Panc1 (cell line): ENCODE data around the gene DLGAP5. TPM values are rescaled to one million over a fixed set of nuclear protein-coding genes. Genes with fewer than 3 reads are reported as not detected.

Experiments used
- ATAC-seq: fragments of 200-7000 bp; cut with Tn5 transposase; 2 replicates; pipeline ENCODE4 v1.9.1; 2020; ENCODE audit warnings: mild to moderate bottlenecking, moderate library complexity
- BruUV-seq: library from RNA; stranded (reverse); fragments of 400-500 nt; replicated peaks from 2 replicates; lab custom pipeline; 2021; lab: Mats Ljungman, UMichigan
- CTCF ChIA-PET: fragments of 300-600 bp; sonication (Branson Sonifier 250); formaldehyde crosslinking; loops from one replicate; lab custom pipeline; 2022; ENCODE audit warnings: antibody characterized with exemption; lab: Charles Lee
- POLR2A ChIA-PET: fragments of 300-600 bp; sonication (Branson Sonifier 250); formaldehyde crosslinking; loops from one replicate; lab custom pipeline; 2022; ENCODE audit warnings: antibody characterized with exemption; lab: Charles Lee
- DNase-seq: peaks from one replicate; pipeline ENCODE4 v3.0.0-alpha.2; 2010; ENCODE audit warnings: low read depth, low spot score
- H3K27ac ChIP-seq: 2 replicates; pipeline ENCODE4 v1.5.1; 2011; ENCODE audit warnings: mild to moderate bottlenecking, low read length, inconsistent platforms
- H3K27me3 ChIP-seq: fragments of 200-500 bp; sonication (Bioruptor generic); 2 replicates; pipeline ENCODE4 v1.6.0; 2014; ENCODE audit warnings: low read length, inconsistent platforms; ENCODE audit not compliant: control insufficient read depth, insufficient read depth
- H3K36me3 ChIP-seq: fragments of 200-500 bp; sonication (Bioruptor generic); 2 replicates; pipeline ENCODE4 v1.5.1; 2014; ENCODE audit warnings: inconsistent platforms, mild to moderate bottlenecking, low read length, moderate library complexity; ENCODE audit not compliant: control insufficient read depth, insufficient read depth
- H3K4me1 ChIP-seq: 2 replicates; pipeline ENCODE4 v1.5.1; 2011; ENCODE audit warnings: inconsistent platforms, mild to moderate bottlenecking, low read length, moderate library complexity; ENCODE audit not compliant: control insufficient read depth, insufficient read depth
- H3K4me3 ChIP-seq, 2 experiments: 2 replicates each; pipeline ENCODE4 v1.5.1; 2011 to 2012; ENCODE audit warnings: low read depth in 2 of 2, low read length in 2 of 2, mild to moderate bottlenecking in 2 of 2, inconsistent platforms in 1 of 2, moderate library complexity in 1 of 2
- H3K9me3 ChIP-seq: fragments of 200-500 bp; sonication (Bioruptor generic); 2 replicates; pipeline ENCODE4 v1.5.1; 2014; ENCODE audit warnings: low read depth, mild to moderate bottlenecking, inconsistent platforms, low read length, moderate library complexity; ENCODE audit not compliant: control insufficient read depth, insufficient read depth
- POLR2AphosphoS5 ChIP-seq: IDR thresholded peaks from 2 replicates; pipeline ENCODE4 v1.6.1; 2012; ENCODE audit warnings: mild to moderate bottlenecking, low read depth, low read length, moderate library complexity
- SIN3A ChIP-seq: IDR thresholded peaks from 2 replicates; pipeline ENCODE4 v1.6.1; 2012; ENCODE audit warnings: low read depth, mild to moderate bottlenecking, low read length, moderate library complexity, borderline replicate concordance; ENCODE audit not compliant: insufficient read depth
- TCF7L2 ChIP-seq: IDR thresholded peaks from 2 replicates; pipeline ENCODE4 v1.6.1; 2011; ENCODE audit warnings: mild to moderate bottlenecking, low read depth, low read length, inconsistent platforms
- in situ Hi-C: cut with HindIII; loops from 2 replicates; pipeline ENCODE4 v1.10.0; 2016; ENCODE audit warnings: low sequenced_read_pairs, low pct_unique_long_range_greater_than_20kb
- intact Hi-C: fragments of 100-400 bp; cut with micrococcal nuclease; formaldehyde crosslinking; loops from one replicate; pipeline ENCODE4 v1.10.0; 2022; ENCODE audit not compliant: unreplicated experiment
- total RNA-seq: library from RNA; stranded (reverse); gene quantifications from one replicate; pipeline ENCODE4 v1.2.1, GENCODE V29; 2021; ENCODE audit not compliant: unreplicated experiment
- TF ChIP-seq, protein P1 (sequence below): fragments of 450-650 bp; IDR thresholded peaks from 2 replicates; pipeline ENCODE4 v1.5.1; 2017; ENCODE audit warnings: mild to moderate bottlenecking
- TF ChIP-seq, protein P2 (sequence below), 2 experiments: IDR thresholded peaks; 2 replicates each; pipeline ENCODE4 v1.6.1; 2011 to 2012; ENCODE audit warnings: low read depth in 2 of 2, control low read depth in 1 of 2, low read length in 1 of 2, mild to moderate bottlenecking in 1 of 2, moderate library complexity in 1 of 2; ENCODE audit not compliant: insufficient read depth in 1 of 2

The DLGAP5 gene
- total RNA-seq, 1 experiment from 2014 or later = 48.7 TPM

DNA sequence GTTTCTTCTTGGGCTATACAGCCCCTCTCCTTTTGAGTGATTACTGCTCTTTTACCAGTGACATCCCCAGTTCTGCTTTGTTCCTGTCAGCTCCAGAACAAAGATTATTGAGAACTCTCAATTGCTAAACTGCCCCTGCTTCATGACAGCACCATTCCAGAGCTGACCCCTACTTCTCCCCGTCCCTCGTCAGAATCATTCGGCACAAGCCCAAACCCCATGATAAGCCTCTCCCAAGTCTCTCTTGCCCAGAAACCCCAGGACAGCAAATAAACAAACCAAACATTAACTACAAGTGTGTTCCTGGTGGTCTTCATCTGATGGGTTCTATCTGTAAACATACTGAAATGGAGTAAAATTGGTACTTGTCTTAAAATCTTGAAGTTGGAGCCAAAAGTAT lies 9.3 kb upstream of the DLGAP5 start:
- CTCF ChIA-PET = interaction anchor here (0.6 kb wide), 1 partner anchor 111 kb away, joined by 4 read pairs; no protein-coding TSS in a partner anchor
- POLR2A ChIA-PET = interaction anchor here (0.6 kb wide), 1 partner anchor 91 kb away, joined by 3 read pairs; no protein-coding TSS in a partner anchor
- no peaks in the 10 kb centered on the region for H3K9me3 ChIP-seq

DNA sequence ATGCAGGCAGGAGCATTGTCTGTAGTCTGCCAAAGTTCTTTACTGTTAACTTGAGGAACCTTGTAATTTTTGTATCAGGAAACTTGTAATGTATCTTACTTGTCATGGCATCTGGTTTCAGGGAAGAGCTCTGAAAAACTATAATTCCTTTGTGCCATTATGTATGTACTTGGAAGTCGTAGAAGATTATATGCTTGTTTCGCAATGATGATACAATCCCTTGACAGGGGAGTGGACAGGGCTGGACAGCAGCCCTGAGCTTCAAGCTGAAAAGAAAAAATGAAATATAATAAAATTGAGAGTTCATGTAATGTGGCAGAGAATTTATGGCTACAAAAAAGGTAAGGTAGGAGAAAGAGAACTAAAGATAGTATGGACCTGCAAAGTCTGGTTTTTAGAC lies 7.4 kb upstream of the DLGAP5 start:
- no peak for ATAC-seq

More for the DNA sequence above, 9.3 kb upstream of the DLGAP5 start:
- BruUV-seq = no TSS peak
- Histone ChIP-seq H3K27me3 (no peaks in the 10 kb centered on the region), H3K27ac (no peak overlapping the region), H3K4me3 (no peak overlapping the region), H3K4me1 (no peaks in the 10 kb centered on the region), H3K36me3 (no peaks in the 10 kb centered on the region)
- in situ Hi-C loops (no loop called here), intact Hi-C loops (no loop called here)
- no peak for DNase-seq
- no peak for ATAC-seq
- TF ChIP-seq POLR2AphosphoS5 (no peak), SIN3A (no peak), TCF7L2 (no peak)
- TF ChIP-seq, protein P1, sequence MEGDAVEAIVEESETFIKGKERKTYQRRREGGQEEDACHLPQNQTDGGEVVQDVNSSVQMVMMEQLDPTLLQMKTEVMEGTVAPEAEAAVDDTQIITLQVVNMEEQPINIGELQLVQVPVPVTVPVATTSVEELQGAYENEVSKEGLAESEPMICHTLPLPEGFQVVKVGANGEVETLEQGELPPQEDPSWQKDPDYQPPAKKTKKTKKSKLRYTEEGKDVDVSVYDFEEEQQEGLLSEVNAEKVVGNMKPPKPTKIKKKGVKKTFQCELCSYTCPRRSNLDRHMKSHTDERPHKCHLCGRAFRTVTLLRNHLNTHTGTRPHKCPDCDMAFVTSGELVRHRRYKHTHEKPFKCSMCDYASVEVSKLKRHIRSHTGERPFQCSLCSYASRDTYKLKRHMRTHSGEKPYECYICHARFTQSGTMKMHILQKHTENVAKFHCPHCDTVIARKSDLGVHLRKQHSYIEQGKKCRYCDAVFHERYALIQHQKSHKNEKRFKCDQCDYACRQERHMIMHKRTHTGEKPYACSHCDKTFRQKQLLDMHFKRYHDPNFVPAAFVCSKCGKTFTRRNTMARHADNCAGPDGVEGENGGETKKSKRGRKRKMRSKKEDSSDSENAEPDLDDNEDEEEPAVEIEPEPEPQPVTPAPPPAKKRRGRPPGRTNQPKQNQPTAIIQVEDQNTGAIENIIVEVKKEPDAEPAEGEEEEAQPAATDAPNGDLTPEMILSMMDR = no peak
- TF ChIP-seq, protein P2, sequence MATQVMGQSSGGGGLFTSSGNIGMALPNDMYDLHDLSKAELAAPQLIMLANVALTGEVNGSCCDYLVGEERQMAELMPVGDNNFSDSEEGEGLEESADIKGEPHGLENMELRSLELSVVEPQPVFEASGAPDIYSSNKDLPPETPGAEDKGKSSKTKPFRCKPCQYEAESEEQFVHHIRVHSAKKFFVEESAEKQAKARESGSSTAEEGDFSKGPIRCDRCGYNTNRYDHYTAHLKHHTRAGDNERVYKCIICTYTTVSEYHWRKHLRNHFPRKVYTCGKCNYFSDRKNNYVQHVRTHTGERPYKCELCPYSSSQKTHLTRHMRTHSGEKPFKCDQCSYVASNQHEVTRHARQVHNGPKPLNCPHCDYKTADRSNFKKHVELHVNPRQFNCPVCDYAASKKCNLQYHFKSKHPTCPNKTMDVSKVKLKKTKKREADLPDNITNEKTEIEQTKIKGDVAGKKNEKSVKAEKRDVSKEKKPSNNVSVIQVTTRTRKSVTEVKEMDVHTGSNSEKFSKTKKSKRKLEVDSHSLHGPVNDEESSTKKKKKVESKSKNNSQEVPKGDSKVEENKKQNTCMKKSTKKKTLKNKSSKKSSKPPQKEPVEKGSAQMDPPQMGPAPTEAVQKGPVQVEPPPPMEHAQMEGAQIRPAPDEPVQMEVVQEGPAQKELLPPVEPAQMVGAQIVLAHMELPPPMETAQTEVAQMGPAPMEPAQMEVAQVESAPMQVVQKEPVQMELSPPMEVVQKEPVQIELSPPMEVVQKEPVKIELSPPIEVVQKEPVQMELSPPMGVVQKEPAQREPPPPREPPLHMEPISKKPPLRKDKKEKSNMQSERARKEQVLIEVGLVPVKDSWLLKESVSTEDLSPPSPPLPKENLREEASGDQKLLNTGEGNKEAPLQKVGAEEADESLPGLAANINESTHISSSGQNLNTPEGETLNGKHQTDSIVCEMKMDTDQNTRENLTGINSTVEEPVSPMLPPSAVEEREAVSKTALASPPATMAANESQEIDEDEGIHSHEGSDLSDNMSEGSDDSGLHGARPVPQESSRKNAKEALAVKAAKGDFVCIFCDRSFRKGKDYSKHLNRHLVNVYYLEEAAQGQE (IDR thresholded peaks at IDR 0.05; ENCODE audit: insufficient read depth in 1 of 2, low read depth in 2 of 2, low read length in 1 of 2) = no peak

More for the DNA sequence above, 7.4 kb upstream of the DLGAP5 start:
- Histone ChIP-seq H3K9me3 (no peaks in the 10 kb centered on the region), H3K36me3 (no peaks in the 10 kb centered on the region), H3K27ac (no peak overlapping the region), H3K27me3 (no peaks in the 10 kb centered on the region), H3K4me3 (no peak overlapping the region), H3K4me1 (no peaks in the 10 kb centered on the region)
- no peak for DNase-seq
- ChIA-PET CTCF (no interaction called here), POLR2A (no interaction called here)
- in situ Hi-C loops (no loop called here), intact Hi-C loops (no loop called here)
- TF ChIP-seq POLR2AphosphoS5 (no peak), TCF7L2 (no peak), SIN3A (no peak)
- TF ChIP-seq, protein P2 (IDR thresholded peaks at IDR 0.05; ENCODE audit: insufficient read depth in 1 of 2, low read depth in 2 of 2, low read length in 1 of 2) = no peak
- TF ChIP-seq, protein P1 = no peak
- no TSS peak for BruUV-seq
